ENCODE results near the gene C1orf116. TPM values are rescaled to one million over a fixed set of nuclear protein-coding genes. Genes with fewer than 3 reads are reported as not detected.

C1orf116 gene
- polyA plus RNA-seq, 3 donors: 0.03 to 0.04 TPM; not detected in 1

GRCh38 chr1:207026104-207026534, 6.4 kb downstream of the C1orf116 start:
- Mint-ChIP-seq H3K4me1 (peaks cover 17% of the 10 kb centered on the region), H3K27me3 (ENCODE audit: low read depth in 3 of 3) (peaks cover 2 to 3% (median 3%) of the 10 kb centered on the region in 3 donors), H3K9me3 (no peaks in the 10 kb centered on the region), H3K4me3 (no peak overlapping the region), H3K27ac (no peak overlapping the region), H3K36me3 (no peaks in the 10 kb centered on the region)
- no peak for DNase-seq
- Histone ChIP-seq H3K4me3 (replicated peaks in 1 of 3; ENCODE audit: low read depth in 2 of 3, low read length in 3 of 3) (no peak overlapping the region), H4K20me1 (ENCODE audit: insufficient read depth, low read length) (no peaks in the 10 kb centered on the region), H3K9ac (ENCODE audit: insufficient read depth, low read length, poor library complexity, severe bottlenecking) (no peak overlapping the region), H2AFZ (ENCODE audit: insufficient read depth, low read depth, low read length, poor library complexity, severe bottlenecking) (no peak overlapping the region), H3K27me3 (ENCODE audit: control insufficient read depth in 2 of 2, insufficient read depth in 2 of 2, low read length in 2 of 2) (no peaks in the 10 kb centered on the region), H3K27ac (ENCODE audit: low read depth in 1 of 2, low read length in 2 of 2) (no peak overlapping the region), H3K9me3 (replicated peaks in 1 of 2; ENCODE audit: control insufficient read depth in 1 of 2, insufficient read depth in 1 of 2, low read length in 2 of 2) (no peaks in the 10 kb centered on the region), H3K79me2 (ENCODE audit: insufficient read depth, low read length) (no peaks in the 10 kb centered on the region), H3K4me2 (replicated peaks; ENCODE audit: extremely low read depth, low read length, poor library complexity, severe bottlenecking) (no peak overlapping the region), H3K4me1 (ENCODE audit: control insufficient read depth in 1 of 2, insufficient read depth in 2 of 2, low read length in 2 of 2) (peaks cover 14 to 15% of the 10 kb centered on the region in 2 donors), H3K36me3 (replicated peaks in 1 of 2; ENCODE audit: control insufficient read depth in 1 of 2, insufficient read depth in 2 of 2, low read length in 2 of 2) (no peaks in the 10 kb centered on the region)
- intact Hi-C loops (cut with micrococcal nuclease): no loop called here
- 81% methylated on average over 2 of the region's 4 CpGs for WGBS (ENCODE audit: insufficient coverage)
- TF ChIP-seq CTCF (IDR thresholded peaks at IDR 0.05): no peak

- H3K9ac ChIP-seq (ENCODE audit: insufficient read depth, low read length, poor library complexity, severe bottlenecking): no peak overlapping the region
Measured at GRCh38 chr1:207025146-207025880, 7.2 kb downstream of the C1orf116 start.

More at GRCh38 chr1:207025146-207025880, 7.2 kb downstream of the C1orf116 start:
- Histone ChIP-seq H3K4me2 (replicated peaks; ENCODE audit: extremely low read depth, low read length, poor library complexity, severe bottlenecking) (no peak overlapping the region), H3K36me3 (replicated peaks in 1 of 2; ENCODE audit: control insufficient read depth in 1 of 2, insufficient read depth in 2 of 2, low read length in 2 of 2) (no peaks in the 10 kb centered on the region), H4K20me1 (ENCODE audit: insufficient read depth, low read length) (no peaks in the 10 kb centered on the region), H3K4me3 (replicated peaks in 1 of 3; ENCODE audit: low read depth in 2 of 3, low read length in 3 of 3) (no peak overlapping the region), H3K79me2 (ENCODE audit: insufficient read depth, low read length) (no peaks in the 10 kb centered on the region), H3K9me3 (replicated peaks in 1 of 2; ENCODE audit: control insufficient read depth in 1 of 2, insufficient read depth in 1 of 2, low read length in 2 of 2) (no peaks in the 10 kb centered on the region), H3K4me1 (ENCODE audit: control insufficient read depth in 1 of 2, insufficient read depth in 2 of 2, low read length in 2 of 2) (peaks cover 14 to 15% of the 10 kb centered on the region in 2 donors), H3K27me3 (ENCODE audit: control insufficient read depth in 2 of 2, insufficient read depth in 2 of 2, low read length in 2 of 2) (no peaks in the 10 kb centered on the region), H3K27ac (ENCODE audit: low read depth in 1 of 2, low read length in 2 of 2) (no peak overlapping the region), H2AFZ (ENCODE audit: insufficient read depth, low read depth, low read length, poor library complexity, severe bottlenecking) (no peak overlapping the region)
- Mint-ChIP-seq H3K4me1 (peaks cover 25% of the 10 kb centered on the region), H3K27ac (peak overlapping the region in 1 of 7 donors; percentile 20), H3K4me3 (no peak overlapping the region), H3K9me3 (no peaks in the 10 kb centered on the region), H3K27me3 (ENCODE audit: low read depth in 3 of 3) (peaks cover 1 to 3% (median 3%) of the 10 kb centered on the region in 3 donors), H3K36me3 (peaks cover 0 to 2% of the 10 kb centered on the region in 2 donors)
- TF ChIP-seq CTCF (IDR thresholded peaks at IDR 0.05): no peak
- peak in 1 of 3 donors; percentile 18 for DNase-seq
- 90% methylated on average over 2 of the region's 5 CpGs for WGBS (ENCODE audit: insufficient coverage)
- intact Hi-C loops (cut with micrococcal nuclease): no loop called here
